ENCODE results near the gene USP17L29.
"Not testable (repeated sequence)": the region's sequence is repeated elsewhere in the genome, so short reads cannot be mapped to it uniquely, and the experiment has no call there.

USP17L29 gene

GRCh38 chr4:9353338-9353737 is at the start of gene USP17L29:
TSS of gene USP17L29 (plus strand) at chr4:9353638. CDS start at chr4:9353638, 0 bp downstream.
- not testable (repeated sequence) for DNase-seq (ENCODE audit: low read depth)

- DNase-seq (ENCODE audit: low read depth), result not testable (repeated sequence)
Measured at GRCh38 chr4:9324191-9324590, 29.2 kb upstream of the USP17L29 start.

- not testable (repeated sequence) for DNase-seq (ENCODE audit: low read depth)
Measured at GRCh38 chr4:9324865-9325264, 28.6 kb upstream of the USP17L29 start, which contains the start of gene USP17L24. TSS of gene USP17L24 (plus strand) at chr4:9325165. CDS start at chr4:9325165, 0 bp downstream.

GRCh38 chr4:9329611-9330010 is 23.8 kb upstream of the USP17L29 start, which contains the start of gene USP17L25:
TSS of gene USP17L25 (plus strand) at chr4:9329911. CDS start at chr4:9329911, 0 bp downstream.
- DNase-seq (ENCODE audit: low read depth), result not testable (repeated sequence)

- DNase-seq (ENCODE audit: low read depth), result not testable (repeated sequence)
Measured at GRCh38 chr4:9334358-9334757, 19.1 kb upstream of the USP17L29 start, which contains the start of gene USP17L26. TSS of gene USP17L26 (plus strand) at chr4:9334658. CDS start at chr4:9334658, 0 bp downstream.

- DNase-seq (ENCODE audit: low read depth), result not testable (repeated sequence)
Measured at GRCh38 chr4:9339103-9339502, 14.3 kb upstream of the USP17L29 start, which contains the start of gene USP17L5. TSS of gene USP17L5 (plus strand) at chr4:9339403. CDS start at chr4:9339403, 0 bp downstream.

GRCh38 chr4:9343848-9344247 is 9.6 kb upstream of the USP17L29 start, which contains the start of gene USP17L27:
TSS of gene USP17L27 (plus strand) at chr4:9344148. CDS start at chr4:9344148, 0 bp downstream.
- not testable (repeated sequence) for DNase-seq (ENCODE audit: low read depth)

GRCh38 chr4:9348593-9348992 is 4.8 kb upstream of the USP17L29 start, which contains the start of gene USP17L28:
TSS of gene USP17L28 (plus strand) at chr4:9348893. CDS start at chr4:9348893, 0 bp downstream.
- not testable (repeated sequence) for DNase-seq (ENCODE audit: low read depth)

- DNase-seq (ENCODE audit: low read depth), result not testable (repeated sequence)
Measured at GRCh38 chr4:9350866-9351265, 2.6 kb upstream of the USP17L29 start.

- DNase-seq (ENCODE audit: low read depth), result not testable (repeated sequence)
Measured at GRCh38 chr4:9362829-9363228, 9.4 kb downstream of the USP17L29 start, which contains the start of gene USP17L30. TSS of gene USP17L30 (plus strand) at chr4:9363129. CDS start at chr4:9363129, 0 bp downstream.

GRCh38 chr4:9379881-9380280 is 26.4 kb downstream of the USP17L29 start:
- not testable (repeated sequence) for DNase-seq (ENCODE audit: low read depth)

GRCh38 chr4:9381012-9381534 is 27.6 kb downstream of the USP17L29 start:
- not testable (repeated sequence) for DNase-seq (ENCODE audit: low read depth)

- DNase-seq (ENCODE audit: low read depth), result no peak
Measured at GRCh38 chr4:9384126-9384525, 30.7 kb downstream of the USP17L29 start.

GRCh38 chr4:9389001-9389400 is 35.6 kb downstream of the USP17L29 start:
- DNase-seq (ENCODE audit: low read depth), result not testable (repeated sequence)
